Panc1 (cell line): Measurements from ENCODE around the gene CSNK2A3.
"Not testable (repeated sequence)": the region's sequence is repeated elsewhere in the genome, so short reads cannot be mapped to it uniquely, and the experiment has no call there.

ENCODE experiments used
- POLR2AphosphoS5 ChIP-seq: IDR thresholded peaks from 2 replicates; pipeline ENCODE4 v1.6.1; 2012; ENCODE audit warnings: mild to moderate bottlenecking, low read depth, low read length, moderate library complexity
- REST ChIP-seq, 2 experiments: IDR thresholded peaks; 2 replicates each; pipeline ENCODE4 v1.6.1; 2011 to 2012; ENCODE audit warnings: low read depth in 2 of 2, control low read depth in 1 of 2, low read length in 1 of 2, mild to moderate bottlenecking in 1 of 2, moderate library complexity in 1 of 2; ENCODE audit not compliant: insufficient read depth in 1 of 2
- SIN3A ChIP-seq: IDR thresholded peaks from 2 replicates; pipeline ENCODE4 v1.6.1; 2012; ENCODE audit warnings: low read depth, mild to moderate bottlenecking, low read length, moderate library complexity, borderline replicate concordance; ENCODE audit not compliant: insufficient read depth
- TCF7L2 ChIP-seq: IDR thresholded peaks from 2 replicates; pipeline ENCODE4 v1.6.1; 2011; ENCODE audit warnings: mild to moderate bottlenecking, low read depth, low read length, inconsistent platforms
- TF ChIP-seq, protein P1 (sequence below): fragments of 450-650 bp; IDR thresholded peaks from 2 replicates; pipeline ENCODE4 v1.5.1; 2017; ENCODE audit warnings: mild to moderate bottlenecking

DNA sequence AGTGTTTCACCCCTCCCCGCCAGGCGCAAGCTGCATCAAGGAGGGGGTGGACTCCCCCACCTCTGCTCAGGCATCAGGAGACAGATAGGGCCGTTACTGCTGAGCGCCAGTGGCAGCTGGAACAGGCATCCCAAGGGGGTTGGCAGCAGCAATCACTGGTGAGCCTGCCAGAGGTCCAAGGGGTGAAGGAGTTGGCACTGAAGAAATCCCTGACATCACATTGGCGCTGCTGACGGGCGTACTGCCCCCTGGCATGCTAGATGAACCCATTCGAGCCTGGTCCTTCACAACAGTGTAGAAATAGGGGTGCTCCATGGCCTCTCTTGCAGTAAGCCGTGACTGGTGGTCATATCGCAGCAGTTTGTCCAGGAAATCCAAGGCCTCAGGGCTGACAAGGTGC lies 1.2 kb downstream of the CSNK2A3 start:
- TF ChIP-seq, protein P1, sequence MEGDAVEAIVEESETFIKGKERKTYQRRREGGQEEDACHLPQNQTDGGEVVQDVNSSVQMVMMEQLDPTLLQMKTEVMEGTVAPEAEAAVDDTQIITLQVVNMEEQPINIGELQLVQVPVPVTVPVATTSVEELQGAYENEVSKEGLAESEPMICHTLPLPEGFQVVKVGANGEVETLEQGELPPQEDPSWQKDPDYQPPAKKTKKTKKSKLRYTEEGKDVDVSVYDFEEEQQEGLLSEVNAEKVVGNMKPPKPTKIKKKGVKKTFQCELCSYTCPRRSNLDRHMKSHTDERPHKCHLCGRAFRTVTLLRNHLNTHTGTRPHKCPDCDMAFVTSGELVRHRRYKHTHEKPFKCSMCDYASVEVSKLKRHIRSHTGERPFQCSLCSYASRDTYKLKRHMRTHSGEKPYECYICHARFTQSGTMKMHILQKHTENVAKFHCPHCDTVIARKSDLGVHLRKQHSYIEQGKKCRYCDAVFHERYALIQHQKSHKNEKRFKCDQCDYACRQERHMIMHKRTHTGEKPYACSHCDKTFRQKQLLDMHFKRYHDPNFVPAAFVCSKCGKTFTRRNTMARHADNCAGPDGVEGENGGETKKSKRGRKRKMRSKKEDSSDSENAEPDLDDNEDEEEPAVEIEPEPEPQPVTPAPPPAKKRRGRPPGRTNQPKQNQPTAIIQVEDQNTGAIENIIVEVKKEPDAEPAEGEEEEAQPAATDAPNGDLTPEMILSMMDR: not testable (repeated sequence)
- TF ChIP-seq POLR2AphosphoS5; REST (IDR thresholded peaks at IDR 0.05; ENCODE audit: insufficient read depth in 1 of 2, low read depth in 2 of 2, low read length in 1 of 2); TCF7L2; SIN3A: not testable (repeated sequence)
